Heart right ventricle (tissue), 16 donors: ENCODE data around the gene LRP1B. TPM values are rescaled to one million over a fixed set of nuclear protein-coding genes. Genes with fewer than 3 reads are reported as not detected.

ENCODE experiments used
- ATAC-seq, 8 donors: fragments of 200-7000 bp; cut with Tn5 transposase; one replicate each; pipeline ENCODE4 v1.9.1; 2020; ENCODE audit warnings: mild to moderate bottlenecking in 8 of 8, moderate library complexity in 8 of 8, moderate number of reproducible peaks in 1 of 8
- DNase-seq, 2 donors: peaks; one replicate each; pipeline ENCODE4 v3.0.0-alpha.2; 2020
- H3K27ac ChIP-seq, 10 donors: fragments of 200-600 bp; sonication (generic) in 2 of 10; one replicate each; pipeline versions ENCODE4 v1.5.0 to v1.8.0; 2020 to 2022; ENCODE audit warnings: mild to moderate bottlenecking in 3 of 10
- H3K27me3 ChIP-seq, 7 donors: fragments of 200-600 bp; one replicate each; pipeline ENCODE4 v1.8.0; 2021 to 2022; ENCODE audit warnings: mild to moderate bottlenecking in 2 of 7
- H3K36me3 ChIP-seq, 9 donors: fragments of 200-600 bp; sonication (generic) in 1 of 9; one replicate each; pipeline versions ENCODE4 v1.5.0 to v1.8.0; 2020 to 2022; ENCODE audit warnings: mild to moderate bottlenecking in 2 of 9
- H3K4me1 ChIP-seq, 9 donors: fragments of 200-600 bp; sonication (generic) in 1 of 9; one replicate each; pipeline versions ENCODE4 v1.5.0 to v1.8.0; 2020 to 2022; ENCODE audit warnings: mild to moderate bottlenecking in 4 of 9
- H3K4me3 ChIP-seq, 10 donors: fragments of 200-600 bp; sonication (generic) in 2 of 10; one replicate each; pipeline versions ENCODE4 v1.5.0 to v1.8.0; 2020 to 2022; ENCODE audit warnings: mild to moderate bottlenecking in 7 of 10, moderate library complexity in 2 of 10
- H3K9me3 ChIP-seq, 11 donors: fragments of 200-600 bp in 10 of 11; sonication (generic) in 2 of 11; one replicate each; pipeline versions ENCODE4 v1.5.0 to v1.8.0; 2013 to 2022; ENCODE audit warnings: mild to moderate bottlenecking in 2 of 11, control low read depth in 1 of 11, moderate library complexity in 1 of 11
- CTCF ChIP-seq, 9 donors: fragments of 200-600 bp; sonication (generic) in 2 of 9; IDR thresholded peaks; one replicate each; pipeline versions ENCODE4 v1.5.0 to v1.8.0; 2021 to 2022; ENCODE audit warnings: antibody characterized with exemption in 9 of 9, mild to moderate bottlenecking in 5 of 9, moderate library complexity in 1 of 9
- WGBS, 2 donors: extraction: QIAGEN DNeasy Blood & Tissue Kit; methylation state at CpG; one replicate each; pipeline ENCODE4 v1.1.7; 2013; ENCODE audit warnings: inconsistent platforms in 1 of 2; 5-methylcytosine and 5-hydroxymethylcytosine counted together
- intact Hi-C, 10 donors: fragments of 100-400 bp; cut with DNase I; formaldehyde crosslinking; loops; one replicate each; pipeline versions ENCODE4 v1.11.1 to v1.14.2; 2022
- microRNA-seq, 2 donors: library from miRNA; unstranded; fragments of <30 nt; microRNA quantifications; one replicate each; pipeline ENCODE4 v1.2.0, GENCODE V29; 2021
- polyA plus RNA-seq, 2 donors: library from polyadenylated mRNA; stranded (reverse); fragments of 200-250 nt; gene quantifications; one replicate each; pipeline ENCODE4 v1.2.3, GENCODE V29; 2013
- total RNA-seq, 10 donors: library from RNA; stranded (reverse); fragmentation: NEBNext Ultra II Directional in 3 of 10; extraction: Animal tissue kit (Norgen Biotek cat#: 25700) in 3 of 10; gene quantifications; one replicate each; pipeline versions ENCODE4 v1.2.1 to v1.2.4, GENCODE V29; 2021 to 2023
- donor health status: Arrhythmogenic right ventricular cardiomyopathy.
- donor health status: ischemic (EF 13 %, LVEDD 7.1; RV severe dilation, severe dysfunction).
- donor health status: healthy with polysubstance abuse.
- donor health status: DM: no; HTN: yes; CAD: no.
- donor health status: DM: no; HTN: no; CAD: no.
- donor health status: ischemic (EF 25% LVEDD 6.9; RV normal size, moderate dysfunction).
- donor health status: ischemic (EF 25% LVEDD 5.7; RV mildly dilated, moderate dysfunction).
- donor health status: healthy.
- donor health status: DM: yes; HTN: yes; CAD: no.
- donor health status: Ischemic cardiomyopathy.
- donor health status: ischemic (EF 35%, LVEDD 5.7; RV mildly dilated, moderate dysfunction).
- donor health status: nonischemic (EF 11% LVEDD 7.7; RV severe dilation, severe dysfunction).
- donor health status: DM: yes; HTN: yes; CAD: no.
- donor health status: PGD.
- donor health status: ischemic (EF 29% LVEDD 5.4; RV normal size, mild dysfunction).
- donor health status: nonischemic (EF 23%, LVEDD 6.1; RV moderate dilation, normal function).

LRP1B gene
- total and polyA plus RNA-seq, 12 donors = 0.02 to 0.27 (median 0.14) TPM; not detected in 1

- Histone ChIP-seq H3K4me3 (no peak overlapping the region), H3K27ac (no peak overlapping the region), H3K4me1 (peaks cover 0 to 11% (median 0%) of the 10 kb centered on the region in 9 donors), H3K9me3 (no peaks in the 10 kb centered on the region), H3K27me3 (no peaks in the 10 kb centered on the region), H3K36me3 (no peaks in the 10 kb centered on the region)
- no peak for TF ChIP-seq CTCF (IDR thresholded peaks at IDR 0.05)
- ATAC-seq (no peak), DNase-seq (no peak)
- intact Hi-C loops = no loop called here
Observed at GRCh38 chr2:140185076-140185475, 1945.7 kb downstream of the LRP1B start.

GRCh38 chr2:140183056-140183765, 1947.6 kb downstream of the LRP1B start:
- H3K27me3 ChIP-seq = no peaks in the 10 kb centered on the region
- no peak for DNase-seq
- H3K36me3 ChIP-seq = no peaks in the 10 kb centered on the region
- 69 to 75% methylated on average over 6 of the region's 6 CpGs for WGBS, 2 donors
- H3K4me3 ChIP-seq = no peak overlapping the region
- no peaks in the 10 kb centered on the region for H3K9me3 ChIP-seq
- TF ChIP-seq CTCF (IDR thresholded peaks at IDR 0.05) = no peak
- H3K27ac ChIP-seq = no peak overlapping the region
- intact Hi-C loops = no loop called here
- peaks cover 0 to 11% (median 0%) of the 10 kb centered on the region in 9 donors for H3K4me1 ChIP-seq
- no peak for ATAC-seq

Small RNAs within 50 kb of the gene (microRNA-seq; reads per million reads assigned to microRNA genes)
- 0 reads per million in 2 donors for gene MIR7157
